Hematopoietic multipotent progenitor cell treated with erythropoietin and hydrocortisone succinate and interleukin-3 and kit ligand, for 4 days (in vitro differentiated cells): ENCODE data around the gene MMP24OS.
"Not testable (repeated sequence)": the region's sequence is repeated elsewhere in the genome, so short reads cannot be mapped to it uniquely, and the experiment has no call there.

Source experiments
- DNase-seq: peaks from one replicate; pipeline ENCODE4 v3.0.0-alpha.2; 2015

MMP24OS gene

GRCh38 chr20:35273449-35274171 lies 4.3 kb downstream of the MMP24OS start:
- DNase-seq = no peak

- DNase-seq = no peak
Observed at GRCh38 chr20:35271904-35272303, 6.0 kb downstream of the MMP24OS start.

- DNase-seq = no peak
Observed at GRCh38 chr20:35271073-35271882, 6.6 kb downstream of the MMP24OS start.

GRCh38 chr20:35270021-35270902 lies 7.7 kb downstream of the MMP24OS start:
- DNase-seq = no peak

GRCh38 chr20:35269055-35269781 lies 8.7 kb downstream of the MMP24OS start:
- peak; percentile 79 for DNase-seq

- no peak for DNase-seq
Observed at GRCh38 chr20:35267092-35267491, 10.8 kb downstream of the MMP24OS start.

- DNase-seq = peak; percentile 49
Observed at GRCh38 chr20:35264755-35265154, 13.2 kb downstream of the MMP24OS start.

GRCh38 chr20:35263532-35264341 lies 14.2 kb downstream of the MMP24OS start:
- no peak for DNase-seq

- not testable (repeated sequence) for DNase-seq
Observed at GRCh38 chr20:35262731-35263531, 15.0 kb downstream of the MMP24OS start.

- not testable (repeated sequence) for DNase-seq
Observed at GRCh38 chr20:35262321-35262720, 15.6 kb downstream of the MMP24OS start.

GRCh38 chr20:35260426-35260825 lies 17.5 kb downstream of the MMP24OS start:
- DNase-seq = no peak

GRCh38 chr20:35257175-35257909 lies 20.6 kb downstream of the MMP24OS start:
- DNase-seq = no peak

GRCh38 chr20:35254448-35254999 lies 23.4 kb downstream of the MMP24OS start:
- DNase-seq = no peak

- DNase-seq = no peak
Observed at GRCh38 chr20:35253010-35253409, 24.9 kb downstream of the MMP24OS start.

- DNase-seq = not testable (repeated sequence)
Observed at GRCh38 chr20:35252598-35252997, 25.3 kb downstream of the MMP24OS start.

GRCh38 chr20:35252037-35252461 lies 25.9 kb downstream of the MMP24OS start:
- DNase-seq = no peak

GRCh38 chr20:35251613-35251940 lies 26.3 kb downstream of the MMP24OS start:
- DNase-seq = no peak

GRCh38 chr20:35248641-35249475 lies 29.1 kb downstream of the MMP24OS start:
- no peak for DNase-seq

GRCh38 chr20:35246723-35247122 lies 31.2 kb downstream of the MMP24OS start:
- no peak for DNase-seq
